Parathyroid adenoma (tissue), 2 donors: ENCODE measurements around the gene PTPN2.

Source experiments
- H2AFZ ChIP-seq: fragments of 300-600 bp; sonication (generic); one replicate; pipeline ENCODE4 v1.7.0; 2017; ENCODE audit warnings: antibody characterized with exemption, mild to moderate bottlenecking
- H3K27ac ChIP-seq: fragments of 300-600 bp; sonication (generic); one replicate; pipeline ENCODE4 v1.7.0; 2017
- H3K27me3 ChIP-seq: fragments of 300-600 bp; sonication (generic); one replicate; pipeline ENCODE4 v1.7.0; 2017; ENCODE audit warnings: low read length; ENCODE audit not compliant: control insufficient read depth, insufficient read depth
- H3K36me3 ChIP-seq: fragments of 300-600 bp; sonication (generic); one replicate; pipeline ENCODE4 v1.7.0; 2017; ENCODE audit warnings: low read length; ENCODE audit not compliant: control insufficient read depth, insufficient read depth
- H3K4me1 ChIP-seq: fragments of 300-600 bp; sonication (generic); one replicate; pipeline ENCODE4 v1.7.0; 2017; ENCODE audit warnings: control low read depth
- H3K4me2 ChIP-seq: fragments of 300-600 bp; sonication (generic); one replicate; pipeline ENCODE4 v1.7.0; 2017; ENCODE audit warnings: low read length
- H3K4me3 ChIP-seq: fragments of 300-600 bp; sonication (generic); one replicate; pipeline ENCODE4 v1.7.0; 2017; ENCODE audit warnings: low read depth, low read length
- H3K79me2 ChIP-seq: fragments of 300-600 bp; sonication (generic); one replicate; pipeline ENCODE4 v1.7.0; 2017; ENCODE audit warnings: control low read depth
- H3K9ac ChIP-seq: fragments of 300-600 bp; sonication (generic); one replicate; pipeline ENCODE4 v1.7.0; 2017; ENCODE audit warnings: mild to moderate bottlenecking
- H3K9me3 ChIP-seq: fragments of 300-600 bp; sonication (generic); one replicate; pipeline ENCODE4 v1.7.0; 2017; ENCODE audit warnings: low read length; ENCODE audit not compliant: control insufficient read depth
- TF ChIP-seq, protein P1 (sequence below): fragments of 300-600 bp; sonication (generic); IDR thresholded peaks from one replicate; pipeline ENCODE4 v1.7.0; 2017; ENCODE audit warnings: antibody characterized with exemption, mild to moderate bottlenecking
- donor health status: primary hyperparathyroidism.

Gene PTPN2

GRCh38 chr18:12883684-12884405 lies at the start of gene PTPN2:
PTPN2 (minus strand) TSS chr18:12884237; CDS start chr18:12884141, 96 bp downstream.
- peak within 1 kb of the TSS; percentile 86 for H3K4me2 ChIP-seq
- H3K79me2 ChIP-seq, result peaks cover 25% of the 10 kb centered on the region
- H3K36me3 ChIP-seq, result no peaks in the 10 kb centered on the region
- peaks cover 18% of the 10 kb centered on the region for H3K4me1 ChIP-seq
- H3K9me3 ChIP-seq, result no peaks in the 10 kb centered on the region
- H2AFZ ChIP-seq, result peak within 1 kb of the TSS; percentile 87
- peak within 1 kb of the TSS; percentile 99 for H3K27ac ChIP-seq
- H3K4me3 ChIP-seq, result peak within 1 kb of the TSS; percentile 86
- peak within 1 kb of the TSS; percentile 94 for H3K9ac ChIP-seq
- TF ChIP-seq, protein P1, sequence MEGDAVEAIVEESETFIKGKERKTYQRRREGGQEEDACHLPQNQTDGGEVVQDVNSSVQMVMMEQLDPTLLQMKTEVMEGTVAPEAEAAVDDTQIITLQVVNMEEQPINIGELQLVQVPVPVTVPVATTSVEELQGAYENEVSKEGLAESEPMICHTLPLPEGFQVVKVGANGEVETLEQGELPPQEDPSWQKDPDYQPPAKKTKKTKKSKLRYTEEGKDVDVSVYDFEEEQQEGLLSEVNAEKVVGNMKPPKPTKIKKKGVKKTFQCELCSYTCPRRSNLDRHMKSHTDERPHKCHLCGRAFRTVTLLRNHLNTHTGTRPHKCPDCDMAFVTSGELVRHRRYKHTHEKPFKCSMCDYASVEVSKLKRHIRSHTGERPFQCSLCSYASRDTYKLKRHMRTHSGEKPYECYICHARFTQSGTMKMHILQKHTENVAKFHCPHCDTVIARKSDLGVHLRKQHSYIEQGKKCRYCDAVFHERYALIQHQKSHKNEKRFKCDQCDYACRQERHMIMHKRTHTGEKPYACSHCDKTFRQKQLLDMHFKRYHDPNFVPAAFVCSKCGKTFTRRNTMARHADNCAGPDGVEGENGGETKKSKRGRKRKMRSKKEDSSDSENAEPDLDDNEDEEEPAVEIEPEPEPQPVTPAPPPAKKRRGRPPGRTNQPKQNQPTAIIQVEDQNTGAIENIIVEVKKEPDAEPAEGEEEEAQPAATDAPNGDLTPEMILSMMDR, result no peak
- H3K27me3 ChIP-seq, result no peaks in the 10 kb centered on the region

DNA sequence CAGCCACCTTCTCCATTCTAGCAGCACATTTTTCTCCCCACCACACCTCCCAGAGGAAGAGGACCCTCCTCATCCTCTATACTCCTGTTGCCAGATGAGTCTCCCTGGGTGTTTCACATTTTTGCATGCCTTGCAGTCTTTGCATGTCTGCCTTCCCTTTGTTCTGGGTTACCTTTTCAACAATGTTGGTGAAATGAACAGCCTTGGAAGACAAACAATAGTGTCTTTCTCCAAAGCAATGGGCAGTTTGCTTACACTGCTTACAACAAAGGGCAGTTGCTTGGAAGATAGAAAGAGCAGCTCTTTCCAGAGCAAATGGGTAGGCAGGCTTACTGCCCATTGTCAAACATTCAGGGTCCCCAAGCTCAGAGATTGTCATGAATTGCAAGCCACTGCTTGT lies 49.3 kb upstream of the PTPN2 start:
- Histone ChIP-seq H3K9ac (no peak overlapping the region), H3K9me3 (no peaks in the 10 kb centered on the region), H3K79me2 (no peaks in the 10 kb centered on the region), H3K36me3 (no peaks in the 10 kb centered on the region), H3K27ac (no peak overlapping the region), H2AFZ (no peak overlapping the region), H3K4me3 (no peak overlapping the region), H3K4me2 (no peak overlapping the region), H3K4me1 (no peaks in the 10 kb centered on the region), H3K27me3 (no peaks in the 10 kb centered on the region)
- TF ChIP-seq, protein P1, result no peak

- no peaks in the 10 kb centered on the region for H3K36me3 ChIP-seq
- H2AFZ ChIP-seq, result no peak overlapping the region
- no peak overlapping the region for H3K4me3 ChIP-seq
- H3K79me2 ChIP-seq, result no peaks in the 10 kb centered on the region
- no peak overlapping the region for H3K4me2 ChIP-seq
- H3K27ac ChIP-seq, result no peak overlapping the region
- no peaks in the 10 kb centered on the region for H3K9me3 ChIP-seq
- no peaks in the 10 kb centered on the region for H3K4me1 ChIP-seq
- no peak overlapping the region for H3K9ac ChIP-seq
- no peaks in the 10 kb centered on the region for H3K27me3 ChIP-seq
- TF ChIP-seq, protein P1, result no peak
These were observed 46.9 kb upstream of the PTPN2 start for GRCh38 chr18:12930908-12931307.

DNA sequence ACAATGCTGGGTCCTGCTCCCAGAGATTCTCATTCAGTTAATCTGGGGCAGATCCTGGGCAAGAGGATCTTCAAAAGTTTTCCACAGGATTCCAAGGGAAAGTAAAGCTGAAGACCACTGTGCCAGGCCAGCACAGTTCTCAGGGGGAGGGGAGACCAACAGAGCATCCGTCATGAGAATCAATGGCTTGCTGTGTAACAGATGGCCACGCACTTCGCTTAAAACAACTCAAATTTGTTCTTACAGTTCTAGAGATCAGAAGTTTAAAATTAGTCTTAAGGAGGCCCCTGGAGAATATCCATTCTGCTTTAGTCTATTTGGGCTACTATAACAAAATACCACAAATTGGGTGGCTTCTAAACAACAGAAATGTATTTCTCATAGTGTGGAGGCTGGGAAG lies 46.3 kb upstream of the PTPN2 start:
- Histone ChIP-seq H2AFZ (no peak overlapping the region), H3K36me3 (no peaks in the 10 kb centered on the region), H3K27ac (no peak overlapping the region), H3K27me3 (no peaks in the 10 kb centered on the region), H3K4me2 (no peak overlapping the region), H3K4me1 (no peaks in the 10 kb centered on the region), H3K4me3 (no peak overlapping the region), H3K79me2 (no peaks in the 10 kb centered on the region), H3K9me3 (no peaks in the 10 kb centered on the region), H3K9ac (no peak overlapping the region)
- TF ChIP-seq, protein P1, result no peak
